ENCODE measurements around the gene PLN. TPM values are rescaled to one million over a fixed set of nuclear protein-coding genes. Genes with fewer than 3 reads are reported as not detected.

The PLN gene
- total RNA-seq, 1 donor from 2014 or later: not detected

Other genes with a start within 250 kb of the PLN start
- gene CEP85L, start 103.3 kb downstream of the PLN start, total RNA-seq: 50.3 and 57.6 TPM in 2 replicates